Lower lobe of right lung (tissue), 2 donors: ENCODE data around the gene LRP10. TPM values are rescaled to one million over a fixed set of nuclear protein-coding genes. Genes with fewer than 3 reads are reported as not detected.
A peak's percentile ranks its signal among the peaks of the same experiment; 100 is the strongest.

Source experiments
- ATAC-seq, 2 donors: fragments of 200-7000 bp; cut with Tn5 transposase; one replicate each; pipeline ENCODE4 v1.9.1; 2020 to 2022; ENCODE audit warnings: mild to moderate bottlenecking in 2 of 2, moderate library complexity in 2 of 2
- DNase-seq: peaks from one replicate; pipeline ENCODE4 v3.0.0-alpha.2; 2020
- H3K27ac ChIP-seq: fragments of 200-600 bp; one replicate; pipeline ENCODE4 v1.8.0; 2022
- H3K27me3 ChIP-seq: fragments of 200-600 bp; one replicate; pipeline ENCODE4 v1.8.0; 2022; ENCODE audit warnings: low read depth
- H3K36me3 ChIP-seq: fragments of 200-600 bp; one replicate; pipeline ENCODE4 v1.8.0; 2022; ENCODE audit warnings: mild to moderate bottlenecking
- H3K4me1 ChIP-seq: fragments of 200-600 bp; one replicate; pipeline ENCODE4 v1.8.0; 2022
- H3K4me3 ChIP-seq: fragments of 200-600 bp; one replicate; pipeline ENCODE4 v1.8.0; 2022; ENCODE audit warnings: mild to moderate bottlenecking
- H3K9me3 ChIP-seq: fragments of 200-600 bp; one replicate; pipeline ENCODE4 v1.8.0; 2022
- CTCF ChIP-seq: fragments of 200-600 bp; IDR thresholded peaks from one replicate; pipeline ENCODE4 v1.8.0; 2022; ENCODE audit warnings: antibody characterized with exemption, mild to moderate bottlenecking
- intact Hi-C: fragments of 100-400 bp; cut with DNase I; formaldehyde crosslinking; loops from one replicate; pipeline ENCODE4 v1.11.0; 2022
- total RNA-seq: library from RNA; stranded (reverse); fragmentation: NEBNext Ultra II Directional; extraction: Animal tissue kit (Norgen Biotek cat#: 25700); gene quantifications from one replicate; pipeline ENCODE4 v1.2.1, GENCODE V29; 2021
- donor health status: DM: no; HTN: yes; CAD: no; lungs with severe emphysema.

The LRP10 gene
- total RNA-seq, 1 donor from 2014 or later, result 134 TPM

- DNase-seq (no peak), ATAC-seq (no peak)
- H3K9me3 ChIP-seq, result no peaks in the 10 kb centered on the region
- H3K4me3 ChIP-seq, result no peak overlapping the region
- no peak overlapping the region for H3K27ac ChIP-seq
- no peak for TF ChIP-seq CTCF
- no peaks in the 10 kb centered on the region for H3K27me3 ChIP-seq
- peaks cover 17% of the 10 kb centered on the region for H3K4me1 ChIP-seq
- intact Hi-C loops, result no loop called here
- peaks cover 72% of the 10 kb centered on the region for H3K36me3 ChIP-seq
Observed at GRCh38 chr14:22877000-22877501, 5.5 kb downstream of the LRP10 start.

- ATAC-seq (no peak), DNase-seq (no peak)
- Histone ChIP-seq H3K36me3 (peaks cover 66% of the 10 kb centered on the region), H3K27me3 (no peaks in the 10 kb centered on the region), H3K4me3 (no peak overlapping the region), H3K4me1 (peaks cover 6% of the 10 kb centered on the region), H3K27ac (no peak overlapping the region), H3K9me3 (no peaks in the 10 kb centered on the region)
- intact Hi-C loops, result no loop called here
- TF ChIP-seq CTCF, result no peak
Observed at GRCh38 chr14:22878271-22879246, 7.0 kb downstream of the LRP10 start.

DNA sequence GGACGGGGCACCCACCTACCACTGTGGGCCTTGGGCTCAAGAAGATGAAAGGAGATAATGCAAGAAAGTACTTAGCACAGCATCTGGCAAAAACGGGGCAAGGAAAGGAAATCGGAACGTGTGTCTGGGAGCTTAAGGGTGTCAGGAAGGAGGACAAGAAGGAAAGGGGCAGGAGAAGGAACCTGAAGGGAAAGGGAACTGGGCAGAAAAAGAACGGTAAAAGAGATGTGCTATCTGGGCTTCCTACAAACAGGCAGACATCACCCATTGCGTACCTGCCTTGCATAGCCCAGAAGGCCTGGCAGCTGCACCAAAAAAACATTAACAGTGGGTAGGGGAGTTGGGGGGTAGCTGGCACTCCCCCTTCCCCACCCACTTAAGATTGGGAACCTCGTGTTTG lies 10.5 kb downstream of the LRP10 start:
- TF ChIP-seq CTCF, result no peak
- Histone ChIP-seq H3K27me3 (no peaks in the 10 kb centered on the region), H3K36me3 (peaks cover 31% of the 10 kb centered on the region), H3K4me3 (no peak overlapping the region), H3K9me3 (no peaks in the 10 kb centered on the region), H3K27ac (no peak overlapping the region), H3K4me1 (peaks cover 11% of the 10 kb centered on the region)
- no peak for ATAC-seq
- intact Hi-C loops, result no loop called here
- DNase-seq, result no peak

GRCh38 chr14:22882529-22883172 lies 11.1 kb downstream of the LRP10 start:
- no peak for DNase-seq
- peak; percentile 4 to 10 for ATAC-seq
- Histone ChIP-seq H3K27me3 (no peaks in the 10 kb centered on the region), H3K4me3 (no peak overlapping the region), H3K36me3 (peaks cover 25% of the 10 kb centered on the region), H3K27ac (no peak overlapping the region), H3K9me3 (no peaks in the 10 kb centered on the region), H3K4me1 (peaks cover 15% of the 10 kb centered on the region)
- TF ChIP-seq CTCF, result no peak
- intact Hi-C loops, result no loop called here

GRCh38 chr14:22883173-22883976 lies 11.8 kb downstream of the LRP10 start, which contains the start of gene REM2:
REM2 (plus strand) TSS chr14:22883222; CDS start chr14:22883288, 66 bp downstream.
- Histone ChIP-seq H3K9me3 (no peaks in the 10 kb centered on the region), H3K36me3 (peaks cover 18% of the 10 kb centered on the region), H3K4me3 (no peak within 1 kb of the TSS), H3K4me1 (peaks cover 22% of the 10 kb centered on the region), H3K27ac (no peak within 1 kb of the TSS), H3K27me3 (no peaks in the 10 kb centered on the region)
- DNase-seq, result no peak
- no peak for ATAC-seq
- no peak for TF ChIP-seq CTCF
- intact Hi-C loops, result no loop called here
